ENCODE data around the gene LMTK2.
"Not testable (repeated sequence)": the region's sequence is repeated elsewhere in the genome, so short reads cannot be mapped to it uniquely, and the experiment has no call there.

The LMTK2 gene

GRCh38 chr7:98217623-98218582 lies 111.2 kb downstream of the LMTK2 start:
- peak; percentile 87 for DNase-seq (ENCODE audit: low spot score)

- not testable (repeated sequence) for DNase-seq (ENCODE audit: low spot score)
Measured at GRCh38 chr7:98219382-98219781, 112.7 kb downstream of the LMTK2 start.

GRCh38 chr7:98221611-98222532 lies 115.2 kb downstream of the LMTK2 start:
- no peak for DNase-seq (ENCODE audit: low spot score)

GRCh38 chr7:98222533-98223195 lies 116.0 kb downstream of the LMTK2 start:
- DNase-seq (ENCODE audit: low spot score) = no peak

DNA sequence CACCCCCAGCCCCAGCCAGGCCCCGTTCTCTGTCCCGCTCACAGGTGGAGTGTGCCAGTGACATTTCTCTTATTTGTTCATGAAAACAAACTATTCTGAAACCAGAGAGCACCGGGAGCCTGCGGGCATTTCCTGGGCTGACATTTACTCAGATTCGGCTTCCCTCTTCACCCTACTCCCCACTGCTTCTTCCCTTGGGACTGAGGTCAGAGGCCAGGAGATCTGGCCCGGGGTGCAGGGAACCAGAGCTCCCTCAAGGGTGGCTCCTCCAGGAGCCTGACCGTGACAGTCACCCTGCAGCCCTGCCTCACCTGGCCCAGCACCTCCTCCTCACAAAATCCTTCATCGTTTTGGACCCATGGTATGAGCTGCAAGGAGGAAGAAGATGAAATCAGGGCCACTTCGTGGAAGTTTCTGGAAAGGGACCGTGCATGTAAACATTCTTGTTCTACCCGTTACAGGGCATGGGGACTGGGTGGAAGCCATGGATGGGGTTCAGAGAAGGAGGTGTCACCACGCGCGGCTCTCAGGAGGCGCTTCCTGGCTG lies 116.8 kb downstream of the LMTK2 start:
- DNase-seq (ENCODE audit: low spot score) = no peak

DNA sequence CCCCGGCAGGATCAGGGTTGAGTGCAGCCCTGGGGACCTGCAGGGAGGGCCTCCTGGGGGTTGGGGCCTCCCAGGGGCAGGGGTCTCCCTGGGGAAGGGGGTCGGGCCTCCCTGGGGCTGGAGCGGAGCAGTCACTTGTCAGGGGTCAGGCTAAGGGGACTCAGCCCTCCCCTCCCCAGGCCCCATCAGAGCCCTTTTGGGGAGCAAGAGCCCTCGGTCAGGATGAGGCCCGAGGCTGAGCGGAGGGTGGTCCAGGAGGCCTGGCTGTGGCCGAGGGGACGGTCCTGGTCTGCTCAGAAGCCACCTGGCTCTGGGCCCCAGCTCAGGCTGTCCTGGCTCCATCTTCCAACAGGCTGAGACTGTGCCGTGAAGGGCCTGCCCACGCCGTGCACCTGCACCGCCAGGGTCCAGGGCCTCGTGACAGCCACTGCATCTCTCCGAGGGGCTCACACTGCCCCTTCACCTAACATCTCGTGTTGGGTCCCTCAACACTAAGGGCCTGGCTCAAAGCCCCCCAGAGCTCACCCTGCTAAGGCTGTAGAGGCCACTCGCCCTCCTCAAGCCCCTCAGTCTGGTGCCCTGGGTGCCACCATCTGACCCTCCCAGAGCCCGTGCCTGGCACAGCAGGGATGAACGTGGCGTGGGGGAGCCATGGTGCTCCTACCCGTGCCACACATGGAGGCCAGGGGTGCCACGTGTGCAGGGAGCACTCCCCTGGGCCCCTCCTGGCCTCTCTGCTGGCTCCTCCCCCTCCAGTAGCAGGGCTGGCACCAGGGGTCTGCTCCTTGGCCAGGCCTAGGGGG lies 117.4 kb downstream of the LMTK2 start:
- DNase-seq (ENCODE audit: low spot score) = no peak

DNA sequence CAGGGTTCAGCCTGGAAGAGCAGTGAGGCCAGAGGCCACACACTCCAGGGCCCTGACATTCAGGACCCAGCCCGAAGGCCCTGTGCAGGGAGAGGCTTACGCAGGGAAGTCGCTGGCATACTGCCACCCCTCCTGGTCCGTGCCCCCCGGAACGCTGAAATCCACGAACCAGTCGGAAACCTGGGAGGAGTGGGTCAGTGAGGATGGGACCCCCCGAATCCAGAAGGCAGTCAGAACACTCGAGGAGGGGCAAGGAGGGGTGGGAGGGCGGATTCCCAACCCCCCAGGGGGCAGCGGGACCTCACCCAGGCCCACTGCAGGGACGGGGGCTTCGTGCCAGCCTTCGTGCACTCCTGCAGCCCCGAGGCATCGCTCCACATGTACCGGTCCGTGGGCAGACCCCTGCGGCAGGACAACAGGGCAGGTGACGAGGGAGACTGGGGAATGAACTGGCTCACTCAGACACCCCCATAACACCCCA lies 118.1 kb downstream of the LMTK2 start:
- DNase-seq (ENCODE audit: low spot score) = no peak

- no peak for DNase-seq (ENCODE audit: low spot score)
Measured at GRCh38 chr7:98225913-98226614, 119.4 kb downstream of the LMTK2 start.

- no peak for DNase-seq (ENCODE audit: low spot score)
Measured at GRCh38 chr7:98227939-98228338, 121.3 kb downstream of the LMTK2 start.

- DNase-seq (ENCODE audit: low spot score) = no peak
Measured at GRCh38 chr7:98228801-98229200, 122.1 kb downstream of the LMTK2 start.

GRCh38 chr7:98229441-98229840 lies 122.8 kb downstream of the LMTK2 start:
- DNase-seq (ENCODE audit: low spot score) = no peak

- no peak for DNase-seq (ENCODE audit: low spot score)
Measured at GRCh38 chr7:98229991-98230745, 123.5 kb downstream of the LMTK2 start.

GRCh38 chr7:98230746-98231471 lies 124.2 kb downstream of the LMTK2 start:
- DNase-seq (ENCODE audit: low spot score) = no peak

DNA sequence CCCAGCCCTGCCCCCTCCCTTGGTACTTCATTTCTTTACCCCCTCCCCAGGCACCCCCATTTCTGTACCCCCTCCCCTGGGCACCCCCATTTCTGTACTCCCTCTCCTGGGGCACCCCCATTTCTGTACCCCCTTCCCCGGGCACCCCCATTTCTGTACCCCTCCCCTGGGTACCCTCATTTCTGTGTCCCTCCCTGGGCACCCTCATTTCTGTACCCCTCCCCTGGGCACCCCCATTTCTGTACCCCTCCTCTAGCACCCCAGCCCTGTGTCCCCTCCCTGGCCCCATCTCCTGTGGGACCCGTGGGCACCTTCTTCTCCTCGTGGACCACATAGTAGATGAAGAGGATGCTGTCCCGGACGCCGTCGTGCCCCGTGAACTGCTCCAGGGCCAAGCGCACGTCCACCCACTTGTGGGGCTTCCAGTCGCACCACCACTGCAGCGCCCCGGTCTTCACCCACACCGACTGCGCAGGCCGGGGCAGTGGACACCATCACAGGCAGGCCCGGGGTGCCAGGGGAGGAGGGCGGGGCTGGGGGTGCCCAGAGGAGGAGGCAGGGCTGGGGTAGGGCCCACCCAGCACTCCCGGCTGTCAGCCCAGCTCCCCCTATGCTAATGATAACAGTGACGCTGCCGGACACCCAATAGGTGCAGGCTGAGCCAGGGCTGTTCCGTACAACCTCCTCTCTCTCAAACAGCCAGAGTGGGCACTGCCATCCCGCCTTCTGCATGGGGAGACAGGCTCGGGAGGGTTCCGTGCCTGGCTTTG lies 125.0 kb downstream of the LMTK2 start:
- DNase-seq (ENCODE audit: low spot score) = no peak

GRCh38 chr7:98232263-98232585 lies 125.6 kb downstream of the LMTK2 start:
- DNase-seq (ENCODE audit: low spot score) = no peak

DNA sequence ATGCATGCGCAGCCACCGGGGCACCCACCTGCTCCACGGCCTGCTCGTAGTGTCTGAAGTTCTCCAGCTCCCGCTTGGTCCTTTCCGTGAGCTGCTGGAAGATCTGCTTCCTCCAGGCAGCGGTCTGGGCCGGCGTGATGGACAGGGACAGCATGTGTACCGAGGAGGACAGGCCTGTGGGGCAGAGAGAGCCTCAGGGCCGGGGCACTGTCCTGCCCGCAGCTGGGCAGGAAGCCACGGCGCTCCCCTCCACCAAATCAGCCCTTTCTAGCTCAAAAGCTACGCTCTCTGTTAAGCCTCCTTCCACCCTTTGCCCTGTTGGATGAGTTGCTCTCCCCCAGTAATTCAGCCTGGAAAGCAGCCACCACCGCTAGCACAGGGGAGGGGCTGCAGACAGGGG lies 126.1 kb downstream of the LMTK2 start:
- DNase-seq (ENCODE audit: low spot score) = no peak

- DNase-seq (ENCODE audit: low spot score) = no peak
Measured at GRCh38 chr7:98233219-98234070, 126.8 kb downstream of the LMTK2 start.

All from COLO829 (cell line).